ENCODE results near the gene MT1B.
A peak's percentile ranks its signal among the peaks of the same experiment; 100 is the strongest.

Gene MT1B

DNA sequence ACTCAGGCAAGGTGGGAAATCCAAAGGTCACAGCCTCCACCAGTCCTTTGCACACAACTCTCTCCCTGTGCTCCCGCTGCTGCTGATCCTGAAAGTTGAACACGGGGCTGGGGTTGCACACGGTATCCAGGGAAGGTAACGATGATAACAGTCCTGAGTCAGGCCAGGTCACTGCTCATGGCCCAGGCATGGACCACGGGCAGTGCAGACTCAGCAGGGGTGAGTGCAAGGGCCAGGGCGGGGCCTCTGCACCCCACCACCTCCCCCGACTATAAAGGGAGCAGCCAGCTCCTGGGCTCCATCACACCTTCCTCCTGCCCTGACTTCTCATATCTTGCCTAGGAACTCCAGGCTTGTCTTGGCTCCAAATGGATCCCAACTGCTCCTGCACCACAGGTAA is at the start of gene MT1B:
Gene MT1B, plus strand, starts transcription at position 301 of the 400 bp plus-strand sequence. Its CDS starts 68 bp downstream, at position 369.
- no peak for DNase-seq (ENCODE audit: low read depth)

- DNase-seq (ENCODE audit: low read depth) = peak; percentile 41
These were observed 48.1 kb upstream of the MT1B start for GRCh38 chr16:56603589-56603988.

- no peak for DNase-seq (ENCODE audit: low read depth)
These were observed 46.7 kb upstream of the MT1B start for GRCh38 chr16:56604966-56605365.

GRCh38 chr16:56605475-56605874 is 46.2 kb upstream of the MT1B start:
- DNase-seq (ENCODE audit: low read depth) = no peak

GRCh38 chr16:56606071-56606475 is 45.6 kb upstream of the MT1B start:
- no peak for DNase-seq (ENCODE audit: low read depth)

DNA sequence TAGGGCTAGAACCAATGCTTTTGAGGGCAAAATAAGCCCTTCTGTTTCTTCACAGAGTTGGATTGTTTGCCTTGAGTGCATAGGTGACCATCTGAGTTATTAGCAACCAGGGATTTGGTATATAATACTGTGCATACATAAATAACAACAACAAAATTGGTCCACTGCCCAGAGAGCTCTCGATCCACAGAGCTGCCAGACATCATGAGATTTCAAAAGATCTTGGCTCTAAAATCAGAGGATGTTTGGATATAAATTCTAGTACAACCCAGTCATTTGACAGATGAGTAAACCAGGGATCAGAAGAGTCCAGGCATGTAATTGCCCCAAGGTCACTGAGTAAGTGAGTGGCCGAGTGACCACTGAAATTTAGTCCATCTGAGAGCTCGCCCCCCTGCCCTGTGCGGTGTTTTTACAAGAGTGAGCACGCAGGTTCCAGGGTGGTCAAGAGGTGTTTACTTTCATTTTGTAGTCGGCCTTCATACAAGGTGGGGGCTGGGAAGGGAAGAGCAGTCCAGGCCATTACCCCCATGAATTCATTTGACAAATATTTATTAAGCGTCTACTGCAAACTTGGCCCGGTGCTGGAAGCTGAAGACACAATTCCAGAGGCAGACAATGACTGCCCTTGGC is 45.1 kb upstream of the MT1B start:
- DNase-seq (ENCODE audit: low read depth) = peak; percentile 98

DNA sequence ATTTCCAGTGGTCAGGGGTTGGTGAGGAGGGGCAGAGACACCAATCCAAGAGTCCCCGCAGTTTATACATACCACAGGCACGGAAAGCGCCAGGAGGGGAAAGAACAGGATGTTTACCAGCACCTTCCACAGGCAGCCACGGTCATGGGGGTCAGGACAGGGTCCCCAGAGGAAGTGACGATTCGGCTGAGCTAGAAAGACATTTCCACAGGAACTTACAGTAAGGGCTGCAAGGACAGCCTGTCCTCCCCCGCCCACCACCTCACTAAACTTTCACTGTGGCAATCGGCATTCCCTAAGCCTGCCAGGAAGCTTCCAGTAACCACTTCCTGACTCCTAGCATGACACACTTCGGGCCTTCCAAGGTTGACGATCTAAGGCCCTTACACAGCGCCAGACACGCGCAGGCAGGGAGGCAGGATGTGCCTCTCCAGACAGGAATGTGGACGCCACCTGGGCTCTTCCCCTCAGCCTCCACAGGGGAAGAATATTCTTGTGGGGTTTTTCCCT is 44.5 kb upstream of the MT1B start:
- DNase-seq (ENCODE audit: low read depth) = peak; percentile 100

GRCh38 chr16:56607675-56608042 is 44.0 kb upstream of the MT1B start:
- DNase-seq (ENCODE audit: low read depth) = no peak

DNA sequence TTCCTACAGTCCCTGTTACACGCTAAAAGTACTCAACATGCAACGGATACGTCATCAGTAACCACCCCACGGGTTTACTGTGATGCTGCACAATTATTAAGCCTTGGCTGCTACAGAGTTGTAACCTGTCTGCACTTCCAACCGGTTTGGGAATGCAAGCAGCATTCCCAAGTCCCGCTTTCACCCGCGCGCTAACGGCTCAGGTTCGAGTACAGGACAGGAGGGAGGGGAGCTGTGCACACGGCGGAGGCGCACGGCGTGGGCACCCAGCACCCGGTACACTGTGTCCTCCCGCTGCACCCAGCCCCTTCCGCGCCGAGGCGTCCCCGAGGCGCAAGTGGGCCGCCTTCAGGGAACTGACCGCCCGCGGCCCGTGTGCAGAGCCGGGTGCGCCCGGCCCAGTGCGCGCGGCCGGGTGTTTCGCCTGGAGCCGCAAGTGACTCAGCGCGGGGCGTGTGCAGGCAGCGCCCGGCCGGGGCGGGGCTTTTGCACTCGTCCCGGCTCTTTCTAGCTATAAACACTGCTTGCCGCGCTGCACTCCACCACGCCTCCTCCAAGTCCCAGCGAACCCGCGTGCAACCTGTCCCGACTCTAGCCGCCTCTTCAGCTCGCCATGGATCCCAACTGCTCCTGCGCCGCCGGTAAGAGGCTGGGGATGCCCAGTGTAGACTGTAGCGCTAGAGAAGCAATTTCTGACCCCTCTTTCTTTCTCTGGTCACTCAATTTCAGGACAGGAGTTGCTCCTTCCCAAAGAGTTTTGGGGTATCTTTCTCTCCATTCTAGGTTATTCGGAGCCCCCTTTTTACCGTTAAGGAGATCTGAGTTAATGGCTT is 43.4 kb upstream of the MT1B start, which contains the start of gene MT2A:
Gene MT2A, plus strand, starts transcription at position 542 of the 833 bp plus-strand sequence. Its CDS starts 72 bp downstream, at position 614.
- DNase-seq (ENCODE audit: low read depth) = peak; percentile 97

- DNase-seq (ENCODE audit: low read depth) = peak; percentile 18
These were observed 42.7 kb upstream of the MT1B start for GRCh38 chr16:56608876-56609462.

- DNase-seq (ENCODE audit: low read depth) = peak; percentile 85
These were observed 42.2 kb upstream of the MT1B start for GRCh38 chr16:56609463-56609921.

- DNase-seq (ENCODE audit: low read depth) = peak; percentile 95
These were observed 41.6 kb upstream of the MT1B start for GRCh38 chr16:56610017-56610608.

- peak; percentile 81 for DNase-seq (ENCODE audit: low read depth)
These were observed 41.0 kb upstream of the MT1B start for GRCh38 chr16:56610609-56611111.

- DNase-seq (ENCODE audit: low read depth) = peak; percentile 82
These were observed 40.3 kb upstream of the MT1B start for GRCh38 chr16:56611281-56611833.

DNA sequence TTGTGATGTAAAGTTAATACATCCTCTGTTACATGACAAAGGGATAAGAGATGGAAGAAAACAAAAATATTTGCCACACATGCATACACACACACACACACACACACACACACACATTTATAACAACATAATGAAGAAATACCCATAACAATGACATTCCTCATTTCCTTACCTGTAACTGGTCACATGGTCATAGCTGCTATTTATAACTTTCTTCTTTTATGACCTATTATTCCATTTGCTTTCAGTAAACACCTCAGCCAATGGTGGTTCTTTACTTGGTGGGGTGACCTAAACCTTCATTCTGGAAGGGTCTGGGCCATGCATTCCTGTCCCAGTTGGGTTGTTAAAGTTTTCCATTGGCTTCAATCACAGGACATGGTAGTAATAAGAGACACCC is 38.0 kb upstream of the MT1B start:
- no peak for DNase-seq (ENCODE audit: low read depth)

DNA sequence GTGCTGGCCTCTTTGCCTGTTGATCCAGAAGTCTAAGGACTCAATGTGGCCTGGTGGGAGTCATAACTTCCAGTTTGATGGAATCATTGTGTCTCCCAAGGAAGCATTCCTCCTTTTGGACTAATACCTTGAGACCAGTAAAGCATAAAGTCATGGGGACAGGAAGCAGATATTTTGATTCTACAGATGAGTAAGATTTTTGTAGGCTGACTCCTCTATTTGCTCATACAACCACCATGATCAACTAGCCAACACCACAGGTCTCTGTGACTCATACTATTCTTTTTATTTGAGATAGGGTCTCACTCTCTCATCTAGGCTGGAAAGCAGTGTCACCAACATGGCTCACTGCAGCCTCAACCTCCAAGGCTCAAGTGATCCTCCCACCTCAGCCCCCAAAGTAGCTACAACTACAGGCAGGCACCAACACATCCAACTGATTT is 37.1 kb upstream of the MT1B start:
- no peak for DNase-seq (ENCODE audit: low read depth)

GRCh38 chr16:56615353-56615752 is 36.3 kb upstream of the MT1B start:
- peak; percentile 54 for DNase-seq (ENCODE audit: low read depth)

GRCh38 chr16:56616608-56617211 is 35.0 kb upstream of the MT1B start:
- DNase-seq (ENCODE audit: low read depth) = no peak

DNA sequence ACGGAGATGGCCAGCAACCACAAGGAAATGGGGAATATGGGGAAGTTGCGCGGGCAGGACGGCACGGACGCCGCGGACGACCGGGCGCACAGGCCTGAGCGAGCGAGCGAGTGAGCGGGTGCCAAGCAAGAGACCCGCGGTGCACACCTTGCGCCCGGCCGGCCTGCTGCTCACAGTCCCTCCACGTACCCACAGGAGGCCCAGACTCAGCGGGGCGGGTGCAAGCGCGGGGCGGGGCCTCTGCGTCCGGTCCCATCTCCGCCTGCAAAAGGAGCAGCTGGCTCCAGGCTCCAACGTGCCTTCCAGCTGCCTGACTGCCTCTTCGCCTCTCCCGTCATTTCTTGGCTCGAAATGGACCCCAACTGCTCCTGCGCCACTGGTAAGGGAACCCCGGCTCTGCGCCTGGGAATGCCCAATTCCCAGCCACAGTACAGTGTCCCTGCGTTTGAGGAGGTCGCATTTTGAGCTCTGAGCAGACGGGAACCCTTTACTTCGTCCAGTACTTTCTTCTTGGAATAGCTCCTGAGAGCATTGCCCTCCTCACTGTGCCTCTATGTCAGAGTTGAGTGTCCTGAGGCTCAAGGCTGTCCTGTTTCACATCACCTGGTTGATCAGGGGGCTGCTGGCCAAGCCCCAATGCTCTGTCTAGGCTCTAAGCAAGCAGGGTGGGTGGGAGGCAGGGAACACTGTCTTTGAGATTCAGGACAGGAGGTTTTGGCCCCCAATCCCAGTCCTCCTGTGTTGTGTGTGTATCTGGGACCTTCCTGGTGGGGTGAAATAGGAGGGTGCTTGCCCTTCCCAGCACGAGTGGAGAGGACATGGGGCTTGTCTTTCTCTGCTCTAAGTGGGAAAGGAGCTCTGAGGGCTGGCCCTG is 34.2 kb upstream of the MT1B start:
- DNase-seq (ENCODE audit: low read depth) = peak; percentile 82

DNA sequence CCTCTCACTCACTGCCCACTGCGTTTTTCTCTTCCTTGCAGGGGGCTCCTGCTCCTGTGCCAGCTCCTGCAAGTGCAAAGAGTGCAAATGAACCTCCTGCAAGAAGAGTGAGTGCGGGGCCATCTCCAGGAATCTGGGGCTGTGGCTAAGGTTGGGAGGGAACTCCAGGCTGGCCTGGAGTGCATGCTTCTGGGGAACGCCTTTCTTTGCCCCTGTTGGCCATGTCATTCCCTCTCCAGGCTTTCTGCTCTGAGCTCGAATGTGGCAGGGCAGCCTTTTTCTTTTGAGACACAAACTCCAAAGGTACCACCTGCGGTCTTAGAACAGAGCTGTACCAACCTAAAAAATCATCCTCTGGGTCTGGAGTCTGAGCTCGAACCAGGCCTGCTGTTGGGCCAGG is 33.5 kb upstream of the MT1B start:
- no peak for DNase-seq (ENCODE audit: low read depth)

Data from fibroblast of gingiva (primary cell).